Urinary bladder (tissue), 4 donors: Measurements from ENCODE around the gene CLK4. TPM values are rescaled to one million over a fixed set of nuclear protein-coding genes. Genes with fewer than 3 reads are reported as not detected.

Experiments used
- DNase-seq: peaks from one replicate; pipeline ENCODE4 v3.0.0-alpha.2; 2015; ENCODE audit errors: extremely low spot score
- H3K27ac ChIP-seq: one replicate; pipeline ENCODE4 v1.5.1; 2013; ENCODE audit warnings: low read depth, mild to moderate bottlenecking, moderate library complexity
- H3K36me3 ChIP-seq: one replicate; pipeline ENCODE4 v1.6.1; 2013; ENCODE audit warnings: mild to moderate bottlenecking, moderate library complexity; ENCODE audit not compliant: insufficient read depth
- H3K4me1 ChIP-seq: one replicate; pipeline ENCODE4 v1.6.1; 2013; ENCODE audit warnings: mild to moderate bottlenecking, moderate library complexity; ENCODE audit not compliant: insufficient read depth
- H3K4me3 ChIP-seq: one replicate; pipeline ENCODE4 v1.5.1; 2013; ENCODE audit warnings: low read depth, low read length
- WGBS: extraction: QIAGEN DNeasy Blood & Tissue Kit; methylation state at CpG from one replicate; pipeline ENCODE4 v1.1.7; 2013; 5-methylcytosine and 5-hydroxymethylcytosine counted together
- polyA plus RNA-seq: library from polyadenylated mRNA; stranded (reverse); fragments of 200-250 nt; gene quantifications from one replicate; pipeline ENCODE4 v1.2.3, GENCODE V29; 2013
- total RNA-seq: library from RNA; depleted of rRNA; stranded (reverse); fragments of >200 nt; gene quantifications from one replicate; pipeline ENCODE4 v1.2.3, GENCODE V29; 2014
- donor health status: healthy with polysubstance abuse.
- donor health status: healthy.

CLK4 gene
- total RNA-seq (76.4 TPM), polyA plus RNA-seq (14.6 TPM)

DNA sequence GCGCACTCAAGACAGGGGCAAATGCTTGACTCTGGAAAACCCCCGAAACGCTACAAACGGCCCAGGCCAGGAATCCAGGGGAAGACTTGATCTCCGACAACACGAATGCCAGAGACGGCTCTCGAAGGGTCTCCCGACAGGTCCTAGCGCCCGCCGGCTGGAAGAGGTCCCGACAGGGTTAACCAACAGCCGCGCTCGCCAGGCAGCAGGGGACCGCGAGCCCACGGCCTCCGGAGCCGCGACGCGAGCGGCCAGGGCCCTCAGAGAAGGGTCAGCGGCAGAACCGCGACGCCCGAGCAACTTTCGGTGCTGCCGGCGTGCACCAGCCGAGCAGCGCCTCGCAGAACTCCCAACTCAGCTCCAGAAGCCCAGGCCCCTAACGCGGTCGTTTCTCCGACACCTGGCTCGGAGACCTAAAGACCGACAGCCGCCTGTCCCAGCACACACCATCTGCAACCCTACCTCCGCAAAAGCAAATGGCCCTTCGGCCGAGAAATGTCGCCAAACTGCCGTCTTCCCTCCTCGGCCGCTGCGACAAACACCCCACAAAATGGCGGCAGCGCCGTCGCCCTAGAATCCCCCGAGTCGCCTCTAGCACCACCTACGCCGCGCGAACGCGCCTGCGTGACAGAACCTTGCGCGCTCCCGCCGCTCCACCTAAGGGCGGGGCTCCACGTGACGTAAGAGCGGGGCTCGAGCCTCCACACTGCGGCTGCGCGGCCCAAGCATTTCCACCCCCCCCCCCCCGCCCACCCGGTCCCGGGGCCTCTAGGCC lies at the start of gene CLK4:
Gene CLK4, minus strand, starts transcription at position 567 of the 775 bp plus-strand sequence. CDS start 3,634 bp downstream, outside the sequence.
- DNase-seq: peak; percentile 86
- Histone ChIP-seq H3K4me1 (no peaks in the 10 kb centered on the region), H3K4me3 (peak within 1 kb of the TSS; percentile 60), H3K36me3 (peaks cover 2% of the 10 kb centered on the region), H3K27ac (peak within 1 kb of the TSS; percentile 97)
- under 1% methylated on average over 79 of the region's 79 CpGs for WGBS

DNA sequence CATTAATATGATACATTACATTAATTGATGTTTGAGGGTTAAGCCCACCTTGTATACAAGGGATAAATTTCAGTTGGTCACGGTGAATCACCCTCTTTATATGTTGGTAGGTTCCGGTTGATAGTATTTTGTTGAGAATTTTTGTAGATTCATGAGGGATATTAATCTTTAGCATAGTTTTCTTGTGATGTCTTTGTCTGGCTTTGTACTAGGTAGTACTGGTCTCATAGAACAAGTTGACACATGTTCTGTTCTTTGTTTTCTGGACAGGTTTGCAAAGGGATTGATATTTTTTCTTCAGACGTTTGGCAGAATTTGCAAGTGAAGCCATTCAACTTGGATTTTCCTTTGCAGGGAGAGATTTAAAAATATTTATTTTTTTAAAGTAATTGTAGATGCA lies 49.1 kb upstream of the CLK4 start:
- DNase-seq: no peak
- 69% methylated on average over 3 of the region's 3 CpGs for WGBS
- no peak overlapping the region for H3K27ac ChIP-seq
- no peaks in the 10 kb centered on the region for H3K4me1 ChIP-seq
- H3K4me3 ChIP-seq: no peak overlapping the region
- no peaks in the 10 kb centered on the region for H3K36me3 ChIP-seq

DNA sequence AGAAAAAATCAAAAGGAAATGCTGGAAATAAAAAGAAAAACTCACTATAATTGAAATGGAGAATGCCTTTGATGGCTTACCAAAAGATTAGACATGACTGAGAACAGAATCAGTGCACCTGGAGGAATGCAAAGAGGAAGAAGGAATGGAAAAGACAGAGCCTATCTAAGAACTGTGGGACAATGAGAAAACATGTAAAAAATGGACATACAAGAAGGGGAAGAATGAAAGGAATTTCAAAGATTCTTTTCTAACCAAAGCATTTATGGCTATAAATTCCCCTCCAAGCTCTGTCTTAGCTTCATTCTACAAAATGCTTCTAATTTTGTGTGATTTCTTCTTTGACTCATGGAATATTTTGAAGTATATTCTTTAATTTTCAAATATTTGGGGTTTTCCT lies 47.5 kb upstream of the CLK4 start:
- no peak overlapping the region for H3K4me3 ChIP-seq
- no peak for DNase-seq
- no peak overlapping the region for H3K27ac ChIP-seq
- H3K36me3 ChIP-seq: no peaks in the 10 kb centered on the region
- no peaks in the 10 kb centered on the region for H3K4me1 ChIP-seq

DNA sequence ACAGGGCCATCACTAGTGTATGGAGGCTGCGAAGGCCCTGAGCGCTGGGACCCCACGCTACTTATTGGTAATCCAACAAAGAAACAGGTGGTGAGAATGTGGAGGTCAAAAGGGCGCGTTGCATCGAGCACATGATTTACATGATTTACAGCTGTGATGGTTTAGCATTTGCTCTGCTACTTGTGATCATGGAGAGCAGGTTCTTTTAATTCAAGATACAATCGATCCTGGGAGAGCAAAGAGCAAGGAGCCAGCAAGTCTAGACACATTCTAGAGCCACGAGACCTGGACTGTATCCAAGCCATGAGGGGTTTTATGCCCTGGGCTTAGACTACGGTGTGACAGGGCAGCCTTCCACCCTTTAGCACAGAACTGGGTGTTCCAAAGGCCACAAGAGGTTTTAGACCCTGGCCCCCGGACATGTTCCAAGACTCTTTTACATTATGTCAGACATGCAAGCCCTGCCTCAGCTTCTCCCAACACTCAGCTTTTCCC lies 47.0 kb upstream of the CLK4 start:
- 61% methylated on average over 10 of the region's 10 CpGs for WGBS
- H3K4me3 ChIP-seq: no peak overlapping the region
- no peaks in the 10 kb centered on the region for H3K4me1 ChIP-seq
- H3K36me3 ChIP-seq: no peaks in the 10 kb centered on the region
- no peak overlapping the region for H3K27ac ChIP-seq
- no peak for DNase-seq

DNA sequence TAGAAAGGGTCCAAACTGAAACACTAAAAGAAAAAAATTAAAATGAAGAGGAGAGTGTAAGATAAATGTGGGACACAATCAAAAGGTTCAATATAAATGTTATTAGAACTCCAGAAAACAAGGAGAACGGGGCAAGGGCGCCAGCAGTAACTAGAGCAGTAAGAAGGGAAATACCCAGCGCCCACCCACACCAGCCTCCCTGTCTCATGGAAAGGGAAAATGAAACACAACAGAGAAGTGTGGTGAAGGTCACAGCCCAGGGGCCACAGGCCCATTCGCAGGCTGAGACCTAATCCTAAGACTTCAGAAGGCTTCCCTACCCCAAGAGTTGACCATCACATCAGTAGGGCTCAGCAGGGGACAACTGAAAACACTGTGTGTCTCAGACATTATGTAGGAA lies 45.8 kb upstream of the CLK4 start:
- Histone ChIP-seq H3K27ac (no peak overlapping the region), H3K4me3 (no peak overlapping the region), H3K36me3 (no peaks in the 10 kb centered on the region), H3K4me1 (no peaks in the 10 kb centered on the region)
- no peak for DNase-seq
- 71% methylated on average over 4 of the region's 4 CpGs for WGBS

DNA sequence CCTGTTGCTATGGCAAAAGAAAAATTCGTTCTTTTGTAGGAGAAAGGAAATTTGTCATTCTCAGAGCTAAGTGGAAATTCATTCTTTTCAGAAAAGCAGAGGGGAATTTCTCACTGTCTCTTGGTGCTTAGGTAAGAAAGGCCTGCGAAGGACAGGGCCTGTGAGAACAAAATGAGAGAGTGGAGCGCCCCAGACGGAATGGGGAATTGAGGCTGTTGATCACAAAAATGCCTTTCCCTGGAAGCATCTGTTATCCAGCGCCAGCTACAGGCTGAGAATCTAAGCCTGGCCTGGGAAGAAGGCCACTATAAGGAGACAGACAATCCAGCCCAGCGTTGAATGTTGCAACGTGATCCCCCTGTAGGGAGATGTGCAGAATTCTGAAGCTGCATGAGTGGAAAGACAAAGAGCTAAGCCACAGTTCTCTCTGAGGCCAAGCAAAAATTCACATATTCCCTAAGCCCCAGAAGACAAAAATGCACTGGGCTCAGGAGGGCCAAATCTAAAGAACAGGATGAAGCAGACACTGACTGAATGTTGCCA lies 44.8 kb upstream of the CLK4 start:
- no peak for DNase-seq
- no peaks in the 10 kb centered on the region for H3K4me1 ChIP-seq
- 54% methylated on average over 7 of the region's 7 CpGs for WGBS
- H3K27ac ChIP-seq: no peak overlapping the region
- H3K36me3 ChIP-seq: no peaks in the 10 kb centered on the region
- no peak overlapping the region for H3K4me3 ChIP-seq

DNA sequence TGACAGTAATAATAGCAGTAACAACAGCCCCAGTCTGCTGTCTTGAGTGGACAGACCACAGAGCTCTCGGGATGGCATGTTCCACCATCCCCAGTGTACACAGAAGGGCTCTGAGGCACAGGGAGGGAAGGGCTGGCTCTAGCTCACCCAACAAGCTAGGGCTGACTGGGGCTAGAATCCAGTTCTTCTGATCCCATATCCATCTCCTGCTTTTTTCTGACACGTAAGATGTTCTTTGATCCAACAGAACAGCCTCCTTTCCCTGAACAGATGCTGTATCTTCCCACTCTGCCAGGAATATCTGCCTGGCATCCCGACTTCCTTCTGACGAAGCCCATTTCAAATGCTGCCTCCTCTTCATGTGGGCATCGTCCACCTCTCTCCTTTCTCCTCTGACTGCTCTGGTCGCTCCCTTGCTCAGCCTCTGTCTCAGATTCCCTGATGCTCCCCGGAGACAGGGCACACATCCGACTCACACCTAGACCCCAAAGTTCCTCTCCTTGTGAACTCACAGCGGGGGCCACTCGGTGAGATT lies 43.6 kb upstream of the CLK4 start:
- Histone ChIP-seq H3K4me3 (no peak overlapping the region), H3K4me1 (no peaks in the 10 kb centered on the region), H3K27ac (no peak overlapping the region), H3K36me3 (no peaks in the 10 kb centered on the region)
- WGBS: 92% methylated on average over 10 of the region's 10 CpGs
- no peak for DNase-seq

DNA sequence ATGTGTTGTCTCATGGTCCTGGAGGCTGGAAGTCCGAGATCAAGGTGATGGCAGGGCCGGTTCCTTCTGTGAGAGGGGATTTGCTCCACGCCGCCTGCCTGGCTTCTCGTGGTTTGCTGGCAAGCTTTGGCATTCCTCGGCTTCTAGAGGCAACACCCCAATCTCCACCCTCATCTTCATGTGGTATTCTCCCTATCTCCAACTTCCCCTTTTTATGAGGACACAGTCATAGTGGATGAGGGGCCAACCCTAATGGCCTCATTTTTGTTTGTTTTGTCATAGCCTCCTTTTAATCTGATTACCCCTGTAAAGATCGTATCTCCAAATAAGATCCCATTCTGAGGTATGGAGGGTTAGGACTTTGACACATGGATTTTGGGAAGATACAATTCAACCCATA lies 41.7 kb upstream of the CLK4 start:
- Histone ChIP-seq H3K36me3 (no peaks in the 10 kb centered on the region), H3K4me3 (no peak overlapping the region), H3K27ac (no peak overlapping the region), H3K4me1 (no peaks in the 10 kb centered on the region)
- no peak for DNase-seq
- WGBS: 70% methylated on average over 7 of the region's 7 CpGs

DNA sequence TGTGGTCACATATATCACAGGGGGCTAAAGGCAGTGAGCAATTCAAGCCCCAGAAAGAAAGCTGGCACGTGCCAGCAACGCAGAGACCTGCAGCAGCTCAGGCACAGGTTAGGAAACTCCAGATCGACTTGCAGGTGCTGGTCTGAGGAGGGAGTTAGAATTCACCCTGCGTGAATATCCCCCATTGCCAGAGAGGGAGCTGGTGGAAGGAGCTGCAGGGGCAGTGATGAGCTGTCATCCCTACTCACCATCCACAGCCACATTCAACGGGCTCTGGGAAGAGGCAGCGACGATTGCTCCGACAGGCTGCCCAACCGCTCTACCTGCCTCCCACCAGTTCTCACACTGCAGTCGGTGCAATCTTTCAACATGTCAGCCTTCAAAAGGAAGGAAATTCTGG lies 40.8 kb upstream of the CLK4 start:
- no peaks in the 10 kb centered on the region for H3K4me1 ChIP-seq
- DNase-seq: no peak
- H3K27ac ChIP-seq: no peak overlapping the region
- WGBS: 75% methylated on average over 10 of the region's 10 CpGs
- no peaks in the 10 kb centered on the region for H3K36me3 ChIP-seq
- no peak overlapping the region for H3K4me3 ChIP-seq

DNA sequence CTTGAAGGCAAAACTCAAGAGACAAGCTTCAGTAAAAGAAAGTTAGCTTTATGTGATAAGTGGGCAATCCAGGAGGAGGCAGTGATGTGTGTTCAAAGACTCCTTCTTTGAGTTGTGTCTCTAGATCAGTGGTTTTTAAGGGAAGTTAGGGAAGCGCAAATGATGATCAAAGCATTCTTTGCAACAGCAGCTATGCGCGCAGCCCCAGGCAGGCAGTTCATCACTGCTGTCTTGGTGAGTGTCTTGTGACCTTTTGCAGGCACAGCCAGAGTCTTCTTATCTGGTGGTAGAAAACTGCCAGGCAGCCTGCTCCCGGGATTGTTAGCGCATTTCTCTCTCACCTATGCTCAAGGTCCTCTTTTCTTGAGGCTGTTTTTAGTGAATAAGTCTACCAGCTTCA lies 40.3 kb upstream of the CLK4 start:
- Histone ChIP-seq H3K4me3 (no peak overlapping the region), H3K27ac (no peak overlapping the region), H3K4me1 (no peaks in the 10 kb centered on the region), H3K36me3 (no peaks in the 10 kb centered on the region)
- no peak for DNase-seq
- 24% methylated on average over 5 of the region's 5 CpGs for WGBS

DNA sequence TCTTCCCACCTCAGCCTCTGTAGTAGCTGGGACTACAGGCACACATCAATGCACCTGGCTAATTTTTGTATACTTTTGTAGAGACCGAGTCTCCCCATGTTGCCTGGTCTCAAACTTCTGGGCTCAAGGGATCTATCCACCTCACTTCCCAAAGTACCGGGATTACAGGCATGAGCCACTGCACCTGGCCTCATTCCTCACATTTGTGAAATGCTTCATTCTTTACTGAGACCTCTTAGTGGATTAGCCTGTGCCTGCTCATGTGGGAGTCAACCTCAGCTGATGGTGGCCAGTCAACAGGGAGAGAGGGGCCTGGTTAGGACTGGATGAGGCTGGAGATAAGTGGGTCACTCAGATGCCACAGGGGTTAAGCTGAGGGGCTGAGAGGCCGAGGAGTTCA lies 37.3 kb upstream of the CLK4 start:
- no peak for DNase-seq
- Histone ChIP-seq H3K4me3 (no peak overlapping the region), H3K4me1 (no peaks in the 10 kb centered on the region), H3K36me3 (no peaks in the 10 kb centered on the region), H3K27ac (no peak overlapping the region)
- 69% methylated on average over 3 of the region's 3 CpGs for WGBS

DNA sequence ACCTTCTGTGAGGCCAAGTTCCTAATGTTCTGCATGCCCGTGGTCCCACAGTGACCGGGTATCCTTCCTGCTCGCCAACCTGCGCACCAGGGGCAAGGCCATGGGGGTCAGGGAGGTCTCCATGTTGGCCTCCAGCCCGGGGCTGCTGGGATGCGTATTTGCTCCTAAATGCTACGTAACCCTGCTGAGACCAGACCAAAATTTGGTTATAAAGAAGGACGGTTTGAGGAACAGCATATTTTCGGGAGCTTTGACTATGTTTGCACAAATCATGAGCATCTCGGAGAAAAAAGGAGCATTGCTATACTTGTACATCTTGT lies 35.7 kb upstream of the CLK4 start:
- DNase-seq: no peak
- Histone ChIP-seq H3K4me3 (no peak overlapping the region), H3K27ac (no peak overlapping the region), H3K4me1 (no peaks in the 10 kb centered on the region), H3K36me3 (no peaks in the 10 kb centered on the region)
- WGBS: 92% methylated on average over 10 of the region's 10 CpGs

DNA sequence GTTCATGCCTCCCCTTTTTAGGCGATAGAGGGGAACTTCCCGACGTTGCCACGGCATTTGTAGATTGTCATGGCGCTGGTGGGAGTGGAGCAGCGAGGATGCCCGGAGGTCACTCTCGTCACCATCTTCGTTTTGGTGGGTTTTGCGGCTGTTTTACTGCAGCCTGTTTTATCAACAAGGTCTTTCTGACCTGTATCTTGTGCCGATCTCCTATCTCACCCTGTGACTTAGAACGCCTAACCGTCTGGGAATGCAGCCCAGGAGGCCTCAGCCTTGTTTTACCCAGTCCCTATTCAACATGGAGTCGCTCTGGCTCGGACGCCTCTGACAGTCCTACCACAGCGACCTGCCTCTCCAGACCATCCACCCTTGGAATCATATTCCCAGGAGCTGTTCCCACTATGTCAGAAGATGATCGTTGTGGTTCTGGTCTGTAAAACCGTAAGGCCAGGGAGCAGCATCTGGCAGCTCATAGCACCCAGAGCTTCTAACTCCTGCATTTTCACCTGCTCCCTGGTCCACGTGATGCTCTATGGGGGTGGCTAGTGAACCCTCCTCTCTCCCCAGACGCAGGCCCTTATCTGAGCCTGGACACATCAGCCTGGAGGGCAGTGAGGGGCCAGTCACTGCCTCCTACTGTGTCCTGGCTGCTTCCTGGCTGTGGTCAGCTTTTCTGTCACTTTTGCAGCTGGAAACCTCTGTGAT lies 35.1 kb upstream of the CLK4 start:
- WGBS: 90% methylated on average over 21 of the region's 21 CpGs
- Histone ChIP-seq H3K27ac (no peak overlapping the region), H3K36me3 (no peaks in the 10 kb centered on the region), H3K4me3 (no peak overlapping the region), H3K4me1 (no peaks in the 10 kb centered on the region)
- no peak for DNase-seq
